ENCODE measurements around the gene SVEP1.
"Not testable (repeated sequence)": the region's sequence is repeated elsewhere in the genome, so short reads cannot be mapped to it uniquely, and the experiment has no call there.

Gene SVEP1

GRCh38 chr9:110427497-110428104 is 151.9 kb downstream of the SVEP1 start:
- H3K27ac ChIP-seq = no peak overlapping the region
- DNase-seq (ENCODE audit: low read depth, low spot score) = no peak

GRCh38 chr9:110426052-110426709 is 153.4 kb downstream of the SVEP1 start:
- DNase-seq (ENCODE audit: low read depth, low spot score) = peak; percentile 18
- no peak overlapping the region for H3K9ac ChIP-seq (ENCODE audit: insufficient read length)
- H3K36me3 ChIP-seq (ENCODE audit: insufficient read depth, low read length) = no peaks in the 10 kb centered on the region
- no peak overlapping the region for H3K27ac ChIP-seq
- no peak overlapping the region for H3K4me3 ChIP-seq
- H3K9me3 ChIP-seq (ENCODE audit: low read depth, low read length) = no peaks in the 10 kb centered on the region
- TF ChIP-seq FOXP2 (optimal IDR thresholded peaks at IDR 0.05; ENCODE audit: control extremely low read depth, extremely low read length, insufficient read depth) = no peak
- no peak for TF ChIP-seq EZH2 (IDR thresholded peaks at IDR 0.05)
- TF ChIP-seq POLR2AphosphoS5 (IDR thresholded peaks at IDR 0.05; ENCODE audit: borderline replicate concordance, low read depth, low read length) = no peak

More at GRCh38 chr9:110427497-110428104, 151.9 kb downstream of the SVEP1 start:
- H3K36me3 ChIP-seq (ENCODE audit: insufficient read depth, low read length) = no peaks in the 10 kb centered on the region
- H3K9me3 ChIP-seq (ENCODE audit: low read depth, low read length) = no peaks in the 10 kb centered on the region
- no peak overlapping the region for H3K9ac ChIP-seq (ENCODE audit: insufficient read length)
- no peak overlapping the region for H3K4me3 ChIP-seq
- TF ChIP-seq FOXP2 (optimal IDR thresholded peaks at IDR 0.05; ENCODE audit: control extremely low read depth, extremely low read length, insufficient read depth) (no peak), EZH2 (IDR thresholded peaks at IDR 0.05) (no peak), POLR2AphosphoS5 (IDR thresholded peaks at IDR 0.05; ENCODE audit: borderline replicate concordance, low read depth, low read length) (no peak)

DNA sequence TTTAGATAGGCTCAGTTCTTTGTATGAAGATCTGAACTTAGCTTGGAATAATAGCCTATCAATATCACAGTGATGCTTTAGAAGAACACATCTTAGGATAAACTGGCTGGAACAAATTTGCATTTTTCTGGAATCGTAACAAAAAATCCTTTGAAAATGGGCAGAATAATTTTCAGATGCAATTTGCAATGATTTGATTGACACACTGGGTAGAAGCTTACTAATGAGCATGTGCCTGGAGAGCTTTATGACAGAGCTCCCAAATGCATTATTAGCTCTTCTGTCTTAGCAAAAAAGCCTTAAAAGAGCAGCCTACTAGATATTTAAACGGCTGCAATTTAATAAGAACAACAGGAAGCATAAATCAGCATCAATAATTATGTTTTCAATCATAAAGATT is 165.1 kb downstream of the SVEP1 start:
- Histone ChIP-seq H3K9ac (ENCODE audit: insufficient read length) (no peak overlapping the region), H3K4me3 (no peak overlapping the region), H3K27ac (no peak overlapping the region), H3K9me3 (ENCODE audit: low read depth, low read length) (no peaks in the 10 kb centered on the region), H3K36me3 (ENCODE audit: insufficient read depth, low read length) (no peaks in the 10 kb centered on the region)
- TF ChIP-seq EZH2 (IDR thresholded peaks at IDR 0.05) (no peak), FOXP2 (optimal IDR thresholded peaks at IDR 0.05; ENCODE audit: control extremely low read depth, extremely low read length, insufficient read depth) (no peak), POLR2AphosphoS5 (IDR thresholded peaks at IDR 0.05; ENCODE audit: borderline replicate concordance, low read depth, low read length) (no peak)
- DNase-seq (ENCODE audit: low read depth, low spot score) = no peak

DNA sequence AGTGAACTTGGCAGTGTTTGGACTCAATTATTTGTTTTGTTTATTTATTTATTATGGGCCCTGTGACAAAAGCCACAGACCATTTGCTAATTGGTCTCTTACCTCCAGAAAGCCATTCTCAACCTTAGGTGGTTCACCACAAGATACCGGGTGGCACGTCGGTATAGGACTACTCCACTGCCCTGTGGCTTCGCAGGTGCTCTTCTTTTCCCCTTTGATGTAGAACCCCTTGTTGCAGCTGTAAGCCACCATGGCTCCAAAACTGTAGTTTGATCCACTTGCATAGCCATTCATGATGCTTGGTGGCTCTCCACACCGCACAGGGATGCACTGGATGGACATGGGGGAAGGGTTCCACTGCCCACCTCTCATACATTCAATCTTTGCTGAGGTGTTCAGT is 168.6 kb downstream of the SVEP1 start:
- H3K36me3 ChIP-seq (ENCODE audit: insufficient read depth, low read length) = no peaks in the 10 kb centered on the region
- TF ChIP-seq POLR2AphosphoS5 (IDR thresholded peaks at IDR 0.05; ENCODE audit: borderline replicate concordance, low read depth, low read length) = no peak
- TF ChIP-seq FOXP2 (optimal IDR thresholded peaks at IDR 0.05; ENCODE audit: control extremely low read depth, extremely low read length, insufficient read depth) = no peak
- no peak for TF ChIP-seq EZH2 (IDR thresholded peaks at IDR 0.05)
- no peaks in the 10 kb centered on the region for H3K9me3 ChIP-seq (ENCODE audit: low read depth, low read length)
- no peak overlapping the region for H3K27ac ChIP-seq
- no peak overlapping the region for H3K4me3 ChIP-seq
- H3K9ac ChIP-seq (ENCODE audit: insufficient read length) = no peak overlapping the region
- DNase-seq (ENCODE audit: low read depth, low spot score) = no peak

GRCh38 chr9:110408598-110408997 is 170.9 kb downstream of the SVEP1 start:
- no peaks in the 10 kb centered on the region for H3K9me3 ChIP-seq (ENCODE audit: low read depth, low read length)
- no peak for TF ChIP-seq EZH2 (IDR thresholded peaks at IDR 0.05)
- no peak overlapping the region for H3K4me3 ChIP-seq
- H3K27ac ChIP-seq = no peak overlapping the region
- DNase-seq (ENCODE audit: low read depth, low spot score) = no peak
- no peak overlapping the region for H3K9ac ChIP-seq (ENCODE audit: insufficient read length)
- H3K36me3 ChIP-seq (ENCODE audit: insufficient read depth, low read length) = no peaks in the 10 kb centered on the region

GRCh38 chr9:110405858-110406443 is 173.6 kb downstream of the SVEP1 start:
- Histone ChIP-seq H3K36me3 (ENCODE audit: insufficient read depth, low read length) (no peaks in the 10 kb centered on the region), H3K9ac (ENCODE audit: insufficient read length) (no peak overlapping the region), H3K4me3 (no peak overlapping the region), H3K9me3 (ENCODE audit: low read depth, low read length) (no peaks in the 10 kb centered on the region), H3K27ac (no peak overlapping the region)
- DNase-seq (ENCODE audit: low read depth, low spot score) = no peak
- TF ChIP-seq EZH2 (IDR thresholded peaks at IDR 0.05) = no peak

- no peak for DNase-seq (ENCODE audit: low read depth, low spot score)
- Histone ChIP-seq H3K4me3 (no peak overlapping the region), H3K9ac (ENCODE audit: insufficient read length) (no peak overlapping the region), H3K36me3 (ENCODE audit: insufficient read depth, low read length) (no peaks in the 10 kb centered on the region), H3K27ac (no peak overlapping the region), H3K9me3 (ENCODE audit: low read depth, low read length) (no peaks in the 10 kb centered on the region)
- TF ChIP-seq EZH2 (IDR thresholded peaks at IDR 0.05) (no peak), FOXP2 (optimal IDR thresholded peaks at IDR 0.05; ENCODE audit: control extremely low read depth, extremely low read length, insufficient read depth) (no peak), POLR2AphosphoS5 (IDR thresholded peaks at IDR 0.05; ENCODE audit: borderline replicate concordance, low read depth, low read length) (no peak)
These were observed 175.1 kb downstream of the SVEP1 start for GRCh38 chr9:110404473-110404872.

DNA sequence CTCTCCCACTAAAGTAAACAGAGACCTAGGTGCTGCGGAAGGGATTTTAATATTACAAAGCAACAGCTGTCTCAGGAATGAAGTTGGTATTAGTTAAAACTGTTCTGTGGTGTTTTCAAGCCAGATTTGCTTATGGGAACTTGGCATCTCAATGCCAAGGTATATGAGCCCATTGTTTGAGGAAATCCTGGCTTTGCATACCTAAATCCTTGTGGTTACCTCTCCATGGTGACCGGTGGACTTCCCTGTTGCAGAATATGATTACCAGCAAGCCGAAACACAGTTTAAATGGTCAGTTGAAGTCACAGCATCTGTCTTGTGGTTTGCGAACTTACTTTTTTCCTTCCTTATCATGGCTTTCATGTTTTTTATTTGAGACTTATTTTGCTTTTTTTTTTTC is 179.6 kb downstream of the SVEP1 start:
- H3K36me3 ChIP-seq (ENCODE audit: insufficient read depth, low read length) = no peaks in the 10 kb centered on the region
- no peak overlapping the region for H3K9ac ChIP-seq (ENCODE audit: insufficient read length)
- H3K27ac ChIP-seq = no peak overlapping the region
- H3K9me3 ChIP-seq (ENCODE audit: low read depth, low read length) = no peaks in the 10 kb centered on the region
- no peak overlapping the region for H3K4me3 ChIP-seq
- TF ChIP-seq EZH2 (IDR thresholded peaks at IDR 0.05) (no peak), FOXP2 (optimal IDR thresholded peaks at IDR 0.05; ENCODE audit: control extremely low read depth, extremely low read length, insufficient read depth) (no peak)
- DNase-seq (ENCODE audit: low read depth, low spot score) = no peak

- not testable (repeated sequence) for H3K9ac ChIP-seq (ENCODE audit: insufficient read length); H3K27ac ChIP-seq
These were observed 180.5 kb downstream of the SVEP1 start for GRCh38 chr9:110398992-110399391.

More at GRCh38 chr9:110398992-110399391, 180.5 kb downstream of the SVEP1 start:
- DNase-seq (ENCODE audit: low read depth, low spot score); H3K4me3 ChIP-seq; H3K36me3 ChIP-seq (ENCODE audit: insufficient read depth, low read length); H3K9me3 ChIP-seq (ENCODE audit: low read depth, low read length): not testable (repeated sequence)
